HG03520 (cell line): Measurements from ENCODE around the gene CATSPERD.
"Not testable (repeated sequence)": the region's sequence is repeated elsewhere in the genome, so short reads cannot be mapped to it uniquely, and the experiment has no call there.

Source experiments
- ATAC-seq: cut with Tn5 transposase; IDR thresholded peaks from one replicate; pipeline ENCODE4 v1.9.1; 2021; ENCODE audit warnings: mild to moderate bottlenecking, moderate library complexity; ENCODE audit not compliant: unreplicated experiment

Gene CATSPERD

GRCh38 chr19:5686326-5686646 is 34.2 kb upstream of the CATSPERD start:
- no peak for ATAC-seq

- ATAC-seq, result peak; percentile 39
Measured at GRCh38 chr19:5686647-5687359, 33.6 kb upstream of the CATSPERD start.

GRCh38 chr19:5687360-5688198 is 32.9 kb upstream of the CATSPERD start:
- ATAC-seq, result no peak

- ATAC-seq, result not testable (repeated sequence)
Measured at GRCh38 chr19:5688262-5688881, 32.1 kb upstream of the CATSPERD start.

GRCh38 chr19:5690125-5690954 is 30.1 kb upstream of the CATSPERD start, which contains the start of gene RPL36:
Gene RPL36, plus strand, starts transcription at chr19:5690295. Its CDS starts 213 bp downstream, at chr19:5690508.
- ATAC-seq, result peak; percentile 43

GRCh38 chr19:5690955-5691821 is 29.2 kb upstream of the CATSPERD start:
- ATAC-seq, result no peak

GRCh38 chr19:5691822-5692722 is 28.4 kb upstream of the CATSPERD start:
- ATAC-seq, result no peak

- ATAC-seq, result no peak
Measured at GRCh38 chr19:5692723-5693194, 27.7 kb upstream of the CATSPERD start.

GRCh38 chr19:5693195-5694166 is 27.0 kb upstream of the CATSPERD start:
- ATAC-seq, result no peak

GRCh38 chr19:5694167-5694955 is 26.1 kb upstream of the CATSPERD start:
- no peak for ATAC-seq

- no peak for ATAC-seq
Measured at GRCh38 chr19:5694956-5695648, 25.3 kb upstream of the CATSPERD start.

GRCh38 chr19:5695649-5696195 is 24.7 kb upstream of the CATSPERD start:
- no peak for ATAC-seq

- ATAC-seq, result no peak
Measured at GRCh38 chr19:5696196-5697021, 24.0 kb upstream of the CATSPERD start.

- ATAC-seq, result no peak
Measured at GRCh38 chr19:5697022-5697889, 23.2 kb upstream of the CATSPERD start.
